NCI-H2029 treated with DMSO at 0.1 percent for 48 hours (cell line): ENCODE results near the gene ADGRL2.

Experiments used
- DNase-seq: peaks from one replicate; lab custom pipeline; 2025; lab: John Stamatoyannopoulos, UW

The ADGRL2 gene

GRCh38 chr1:81907575-81907974, 106.8 kb downstream of the ADGRL2 start:
- no peak for DNase-seq

GRCh38 chr1:81912383-81912782, 111.6 kb downstream of the ADGRL2 start:
- DNase-seq = peak; percentile 71

GRCh38 chr1:81915937-81916336, 115.2 kb downstream of the ADGRL2 start:
- no peak for DNase-seq

GRCh38 chr1:81920245-81920740, 119.6 kb downstream of the ADGRL2 start:
- no peak for DNase-seq

GRCh38 chr1:81920886-81921285, 120.2 kb downstream of the ADGRL2 start:
- no peak for DNase-seq

- DNase-seq = no peak
Observed at GRCh38 chr1:81921344-81921743, 120.6 kb downstream of the ADGRL2 start.

- no peak for DNase-seq
Observed at GRCh38 chr1:81921851-81922462, 121.2 kb downstream of the ADGRL2 start.

- no peak for DNase-seq
Observed at GRCh38 chr1:81922955-81923354, 122.2 kb downstream of the ADGRL2 start.

GRCh38 chr1:81929106-81929505, 128.4 kb downstream of the ADGRL2 start:
- no peak for DNase-seq

GRCh38 chr1:81936853-81937252, 136.1 kb downstream of the ADGRL2 start:
- no peak for DNase-seq

- DNase-seq = no peak
Observed at GRCh38 chr1:81937791-81938450, 137.2 kb downstream of the ADGRL2 start.

GRCh38 chr1:81948495-81948894, 147.8 kb downstream of the ADGRL2 start:
- no peak for DNase-seq

- no peak for DNase-seq
Observed at GRCh38 chr1:81949421-81949820, 148.7 kb downstream of the ADGRL2 start.

GRCh38 chr1:81950037-81950436, 149.3 kb downstream of the ADGRL2 start:
- DNase-seq = no peak

- DNase-seq = no peak
Observed at GRCh38 chr1:81950591-81951244, 150.0 kb downstream of the ADGRL2 start.

- no peak for DNase-seq
Observed at GRCh38 chr1:81954534-81955020, 153.8 kb downstream of the ADGRL2 start.

GRCh38 chr1:81967951-81968350, 167.2 kb downstream of the ADGRL2 start:
- DNase-seq = no peak

GRCh38 chr1:81970416-81970815, 169.7 kb downstream of the ADGRL2 start:
- no peak for DNase-seq

- no peak for DNase-seq
Observed at GRCh38 chr1:81974222-81974841, 173.6 kb downstream of the ADGRL2 start.

GRCh38 chr1:81974883-81975555, 174.3 kb downstream of the ADGRL2 start:
- DNase-seq = peak; percentile 5

- DNase-seq = no peak
Observed at GRCh38 chr1:81976539-81976938, 175.8 kb downstream of the ADGRL2 start.

GRCh38 chr1:81978945-81979344, 178.2 kb downstream of the ADGRL2 start:
- DNase-seq = no peak
